ENCODE results near the gene CCR6.
A peak's percentile ranks its signal among the peaks of the same experiment; 100 is the strongest.
"Not testable (repeated sequence)": the region's sequence is repeated elsewhere in the genome, so short reads cannot be mapped to it uniquely, and the experiment has no call there.

The CCR6 gene

DNA sequence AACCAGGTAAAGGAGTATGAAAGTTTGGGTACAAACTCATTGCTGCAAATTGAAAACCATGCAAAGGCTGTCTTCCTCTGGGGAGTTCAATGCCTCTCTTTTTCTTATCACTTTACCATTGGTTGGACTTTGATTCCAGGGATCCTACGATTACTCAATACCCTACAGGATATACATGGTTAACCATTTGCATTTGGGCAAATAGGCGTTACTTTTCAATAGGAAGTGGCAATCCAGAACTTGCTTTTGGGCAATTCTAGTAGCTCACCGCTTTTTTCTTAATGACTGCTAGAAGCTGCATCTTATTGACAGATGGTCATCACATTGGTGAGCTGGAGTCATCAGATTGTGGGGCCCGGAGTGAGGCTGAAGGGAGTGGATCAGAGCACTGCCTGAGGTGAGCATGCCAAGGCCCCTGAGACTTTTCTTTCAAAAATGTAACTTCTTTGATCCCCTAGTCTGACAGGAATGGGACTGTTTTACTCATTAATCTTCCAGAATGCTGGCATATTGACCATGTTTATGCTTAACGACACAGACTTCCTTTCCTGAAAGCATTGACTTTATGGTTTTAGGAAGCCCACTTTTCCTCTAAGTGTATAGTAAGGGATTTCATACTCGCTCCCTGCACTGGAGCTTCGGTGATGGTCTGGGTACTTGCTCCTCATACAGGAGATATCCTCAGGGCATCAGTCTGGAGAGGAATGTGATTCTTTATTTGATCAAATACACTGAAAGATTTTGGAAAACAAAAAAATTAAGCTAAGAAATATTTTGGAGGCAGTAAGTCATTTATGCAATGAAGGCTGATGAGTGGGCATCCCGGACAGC, at the start of gene CCR6:
Gene CCR6, plus strand, starts transcription at position 270 of the 831 bp plus-strand sequence. CDS start 13,039 bp downstream, outside the sequence.
- DNase-seq = no peak

DNA sequence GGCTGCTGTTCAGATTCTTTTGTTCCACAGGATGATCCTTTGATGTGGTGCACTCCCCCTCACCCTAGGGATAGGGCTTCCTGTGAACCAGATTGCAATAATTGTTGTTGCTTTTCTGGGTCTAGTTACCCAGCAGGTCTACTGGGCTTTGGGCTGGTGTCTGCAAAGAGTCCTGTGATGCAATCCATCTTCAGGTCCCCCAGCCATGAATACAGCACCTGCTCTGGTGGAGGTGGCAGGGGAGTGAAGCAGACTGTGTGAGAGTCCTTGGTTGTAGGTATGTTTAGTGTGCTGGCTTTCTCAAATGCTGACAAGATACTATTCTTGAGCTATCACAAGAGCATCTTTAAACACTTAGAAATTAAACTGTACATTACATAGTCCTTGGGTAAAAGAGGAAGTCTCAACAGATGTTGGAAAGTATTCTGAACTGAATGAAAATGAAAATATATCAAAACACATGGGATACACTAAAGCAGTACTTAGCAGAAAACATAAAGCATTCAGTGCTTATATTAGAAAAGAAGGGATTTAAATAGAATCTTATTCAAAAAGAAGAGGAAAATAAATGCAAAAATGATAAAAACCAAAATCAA, 49.1 kb upstream of the CCR6 start:
- DNase-seq = no peak

DNA sequence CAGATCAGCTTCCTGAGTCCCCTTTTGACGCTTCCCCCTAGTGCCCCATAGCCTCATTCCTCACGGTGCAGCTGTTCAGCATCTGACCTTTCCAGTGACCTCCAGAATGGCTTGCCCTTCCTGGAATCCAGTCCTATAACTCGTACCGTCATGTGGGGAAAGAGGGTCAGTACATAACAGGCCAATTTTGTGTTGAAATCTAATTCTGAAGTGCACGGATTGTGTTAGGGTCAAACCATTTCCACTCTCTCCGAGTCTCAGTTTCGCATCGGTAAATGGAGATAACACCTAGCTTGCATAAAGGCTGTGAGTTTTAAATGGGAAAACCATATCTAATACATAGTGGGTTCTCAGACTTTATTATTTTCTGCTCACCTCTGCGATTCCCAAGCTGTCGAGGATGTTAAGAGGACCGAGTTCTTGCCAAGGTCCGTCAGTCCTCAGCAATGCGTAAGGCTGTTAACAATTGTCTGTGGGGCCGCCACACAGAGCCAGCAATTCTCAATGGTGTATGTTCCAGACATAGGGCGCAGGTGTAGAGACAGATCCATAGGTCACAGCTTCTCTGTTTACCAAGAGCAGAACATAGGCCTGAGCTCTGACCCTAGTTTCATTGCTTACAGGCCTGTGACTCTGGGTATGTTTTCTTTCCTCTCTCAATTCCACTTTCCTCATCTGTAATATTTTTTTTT, 45.5 kb upstream of the CCR6 start:
- no peak for DNase-seq

DNA sequence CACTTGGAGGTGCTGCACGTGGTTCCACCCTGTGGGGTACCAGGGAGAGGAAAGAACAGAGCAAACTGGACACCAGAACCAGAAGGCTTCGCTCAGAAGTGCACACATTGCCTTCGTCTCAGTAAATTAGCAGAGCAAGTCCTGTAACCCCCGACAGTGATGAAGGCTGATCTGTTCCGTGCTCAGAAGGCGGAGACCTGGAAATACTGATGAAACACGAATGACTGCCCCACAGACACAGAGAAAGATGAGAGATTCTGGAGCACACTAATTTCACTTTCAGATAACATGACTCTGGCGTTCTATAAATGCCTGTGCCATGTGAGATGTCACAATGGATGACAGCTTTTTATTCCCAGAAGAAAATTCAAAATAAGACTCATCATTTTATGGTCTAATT, 44.2 kb upstream of the CCR6 start:
- DNase-seq = no peak

DNA sequence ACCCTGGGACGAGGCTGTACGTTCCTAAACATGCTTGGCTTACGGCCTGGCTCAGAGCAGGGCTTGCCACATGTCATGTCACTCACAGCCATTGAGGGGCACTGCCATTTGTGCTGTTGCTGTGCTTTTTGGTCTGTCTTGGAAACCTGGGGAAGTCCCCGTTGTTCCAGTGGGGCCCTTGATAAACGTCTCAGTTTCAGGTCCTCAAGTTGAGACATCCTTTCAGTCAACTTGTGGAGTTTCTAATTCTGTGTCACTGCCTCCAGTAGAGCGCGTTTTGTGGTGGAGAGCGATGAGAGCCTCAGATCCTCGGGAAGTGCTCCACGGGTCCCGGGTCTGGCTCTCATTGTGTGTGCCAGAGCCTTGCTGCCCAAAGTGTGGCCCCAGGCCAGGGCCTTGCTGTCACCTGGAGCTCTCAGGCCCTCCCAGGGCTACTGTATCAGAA, 43.0 kb upstream of the CCR6 start:
- DNase-seq = no peak

DNA sequence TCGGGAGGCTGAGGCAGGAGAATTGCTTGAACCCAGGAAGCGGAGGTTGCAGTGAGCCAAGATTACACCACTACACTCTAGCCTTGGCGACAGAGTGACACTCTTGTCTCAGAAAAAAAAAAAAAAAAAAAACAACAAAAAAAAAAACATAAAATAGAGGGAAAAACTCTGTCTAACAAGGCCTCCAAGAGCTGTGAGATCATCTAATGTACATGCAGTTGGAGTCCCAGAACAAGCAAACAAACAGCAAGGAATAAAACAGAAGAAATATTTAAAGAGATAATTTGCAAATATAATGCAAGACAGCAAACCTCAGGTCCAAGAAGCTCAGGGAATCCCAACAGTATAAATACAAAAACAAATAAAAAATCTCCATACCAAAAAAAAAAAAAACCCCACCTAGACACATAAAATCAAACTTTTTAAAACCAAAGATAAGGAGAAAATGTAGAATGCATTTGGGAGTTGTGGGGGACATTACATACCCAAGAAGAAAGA, 35.0 kb upstream of the CCR6 start:
- DNase-seq = no peak

DNA sequence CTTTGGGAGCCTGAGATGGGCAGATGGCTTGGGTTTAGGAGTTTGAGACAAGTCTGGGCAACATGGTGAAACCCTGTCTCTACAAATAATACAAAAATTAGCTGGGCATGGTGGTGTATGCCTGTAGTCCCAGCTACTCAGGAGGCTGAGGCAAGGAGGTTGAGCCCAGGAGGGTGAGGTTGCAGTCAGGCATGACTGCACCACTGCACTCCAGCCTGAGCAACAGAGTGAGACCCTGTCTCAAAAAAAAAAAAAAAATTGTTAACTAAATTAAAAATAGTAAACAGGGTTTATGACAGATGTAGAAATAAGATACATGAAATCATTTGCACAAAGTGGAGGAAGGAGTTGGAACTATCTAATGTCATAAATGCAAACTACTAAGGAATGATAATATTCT, 34.2 kb upstream of the CCR6 start:
- DNase-seq = not testable (repeated sequence)

DNA sequence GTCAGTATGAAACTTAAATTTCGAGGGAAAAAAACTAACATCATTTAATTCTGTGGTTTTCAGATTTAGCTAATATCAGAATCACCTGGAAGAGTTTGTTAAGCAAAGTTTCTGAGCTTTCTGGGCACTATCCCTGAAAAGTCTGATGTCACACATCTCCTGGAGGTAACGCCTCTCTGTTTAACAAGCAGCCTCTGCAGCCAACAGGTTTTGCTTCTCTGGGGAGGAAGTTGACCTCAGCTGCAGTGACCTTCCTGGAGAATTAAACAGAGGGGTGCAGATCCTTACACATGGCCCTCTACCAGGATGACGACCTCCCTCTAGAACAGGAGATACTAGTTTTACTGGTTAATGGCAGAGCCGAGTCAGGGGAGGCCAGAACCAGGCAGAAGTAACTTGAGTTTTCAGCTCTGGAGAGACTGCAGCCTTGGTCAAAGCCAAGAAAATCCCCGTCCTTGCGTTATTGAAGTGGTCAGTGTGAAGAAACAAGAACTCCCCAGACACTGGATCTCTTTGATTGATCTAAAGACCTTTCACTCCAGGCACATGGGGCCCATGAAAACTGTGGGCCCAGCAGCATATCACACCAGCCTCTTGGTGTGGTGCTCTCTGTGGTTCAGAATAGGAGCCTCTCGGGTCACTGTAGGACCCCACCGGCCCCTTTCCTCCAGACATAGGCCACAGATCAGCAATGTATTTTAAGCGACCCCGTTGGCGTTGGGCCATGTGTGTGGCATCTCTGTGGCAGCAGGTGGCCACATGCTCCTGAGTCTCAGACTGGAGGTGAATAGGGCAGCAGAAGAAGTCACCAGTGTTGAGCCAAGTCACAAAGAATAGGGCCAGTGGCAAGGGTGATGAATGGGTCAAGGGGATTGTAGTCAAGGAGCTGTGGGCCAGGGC, 33.4 kb upstream of the CCR6 start:
- no peak for DNase-seq

DNA sequence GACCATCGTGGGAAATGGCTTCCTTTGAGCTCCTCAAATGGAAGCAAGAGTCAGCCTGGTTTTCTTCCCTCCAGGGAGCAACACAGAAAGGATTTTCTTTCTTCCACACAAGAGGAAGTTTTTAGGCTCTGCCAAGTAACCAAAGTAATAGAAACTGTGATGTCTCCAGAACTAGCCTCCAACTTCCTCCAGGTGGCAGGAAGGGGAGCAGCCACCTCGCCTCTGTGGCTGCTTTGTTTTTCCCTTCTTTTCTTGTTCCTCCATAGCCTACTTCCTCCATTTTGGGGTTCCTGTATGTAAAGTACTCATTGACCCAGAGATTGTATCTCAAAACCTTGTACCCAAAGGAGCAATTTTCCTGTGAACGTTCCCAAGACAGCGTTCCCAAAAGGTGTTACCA, 32.7 kb upstream of the CCR6 start:
- DNase-seq = no peak

DNA sequence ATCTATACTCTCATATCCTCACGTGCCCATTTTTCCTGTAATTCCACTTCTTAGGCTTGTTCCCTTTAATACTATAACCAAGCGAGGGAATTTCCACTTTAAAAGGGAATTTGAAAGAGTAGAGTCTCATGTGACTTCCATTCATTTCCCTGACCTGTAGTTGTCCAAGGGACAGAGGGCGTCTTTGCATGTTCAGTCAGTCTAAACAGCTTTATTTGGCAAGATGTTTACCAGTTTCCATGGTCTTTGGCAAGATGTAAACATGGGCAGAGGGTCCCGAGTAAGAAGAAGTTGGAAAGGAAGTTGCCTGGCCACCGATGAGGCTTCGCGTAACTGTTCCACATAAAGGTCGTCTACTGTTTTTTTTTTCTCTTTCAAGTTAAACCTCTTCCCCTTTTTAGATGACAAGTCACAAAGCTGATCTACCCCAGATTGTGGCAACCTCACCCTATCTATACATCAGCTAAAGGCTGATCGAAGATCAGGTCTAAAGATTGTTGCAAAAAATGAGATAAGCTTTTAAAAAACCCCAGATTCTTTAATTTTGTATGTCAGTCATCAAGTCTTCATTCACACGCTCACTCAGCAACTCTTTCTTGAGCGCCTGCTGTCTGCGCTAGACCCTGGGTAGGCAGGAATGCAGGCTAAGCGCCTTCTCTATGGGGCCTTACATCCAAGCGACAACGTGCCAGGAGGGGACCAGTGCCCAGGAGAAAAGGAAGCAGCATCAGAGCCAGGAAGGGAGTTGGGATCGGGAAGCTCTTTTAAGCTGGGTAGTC, 31.7 kb upstream of the CCR6 start:
- peak in 1 of 14 donors; percentile 32 for DNase-seq

DNA sequence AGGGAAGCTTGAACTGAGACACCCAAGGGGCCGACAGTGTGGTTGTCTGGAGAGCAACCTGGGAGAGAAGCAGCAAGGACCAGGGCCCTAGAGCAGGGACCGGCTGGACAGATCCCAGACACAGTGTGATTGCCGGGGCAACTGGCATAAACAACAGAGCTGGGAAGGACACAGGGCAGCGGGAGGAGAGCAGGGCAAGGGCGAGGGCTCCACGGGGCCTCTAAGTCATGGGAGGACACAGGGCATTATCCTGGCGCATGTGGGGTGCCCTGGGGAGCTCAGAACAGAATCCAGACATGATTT, 31.1 kb upstream of the CCR6 start:
- no peak for DNase-seq

DNA sequence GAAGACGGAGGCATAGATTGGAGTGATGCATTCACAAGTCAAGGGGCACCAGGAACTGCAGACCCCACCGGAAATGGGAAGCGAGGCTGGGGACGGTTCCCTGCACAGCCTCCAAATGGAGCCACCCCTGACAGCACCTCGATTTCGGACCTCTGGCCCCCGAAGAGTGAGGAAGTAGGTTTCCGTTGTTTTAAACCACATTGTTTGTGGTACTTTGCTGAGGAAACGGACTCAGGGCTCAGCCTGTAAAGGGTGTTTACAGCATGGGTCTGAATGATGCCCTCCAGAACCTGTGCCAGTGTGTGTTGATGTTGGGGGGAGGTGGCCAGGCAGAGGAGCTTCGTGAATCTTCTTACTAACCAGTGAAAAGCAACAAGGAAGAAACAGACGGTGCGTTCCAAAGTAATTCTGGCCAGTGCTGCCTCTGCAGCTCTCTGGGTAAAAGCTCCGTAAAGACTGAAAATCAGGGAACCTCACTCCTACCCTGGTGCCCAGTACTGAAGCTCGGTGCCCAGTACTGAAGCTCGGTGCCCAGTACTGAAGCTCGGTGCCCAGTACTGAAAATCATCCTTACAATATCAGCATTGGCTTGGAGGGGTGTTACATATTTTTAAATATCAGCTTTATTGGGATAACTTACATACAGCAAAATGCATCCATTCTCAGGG, 30.1 kb upstream of the CCR6 start:
- no peak for DNase-seq

DNA sequence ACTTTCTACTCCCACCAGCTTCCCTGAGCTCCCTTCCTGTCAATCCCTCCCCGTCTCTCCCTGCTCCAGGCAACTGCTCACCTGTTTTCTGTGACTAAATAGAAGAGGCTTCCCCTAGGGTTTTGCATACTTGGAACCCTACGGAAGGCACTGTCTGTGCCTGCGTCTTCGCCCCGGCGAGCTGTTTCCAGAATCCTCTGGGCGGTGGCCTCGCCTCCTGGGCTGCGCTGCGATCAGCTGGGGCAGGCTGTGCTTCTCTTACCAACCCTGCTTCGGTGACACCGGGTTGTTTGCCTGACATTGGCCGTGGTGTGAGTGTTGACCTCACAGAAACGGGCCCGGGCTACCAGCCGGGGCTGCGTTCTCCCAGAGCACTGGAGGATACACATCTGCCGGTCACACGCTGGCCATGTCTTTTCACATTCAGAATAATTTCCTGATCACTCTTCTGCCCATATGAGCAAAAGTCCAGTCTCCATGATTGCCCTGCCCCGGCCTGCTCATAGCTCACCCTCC, 29.4 kb upstream of the CCR6 start:
- no peak for DNase-seq

DNA sequence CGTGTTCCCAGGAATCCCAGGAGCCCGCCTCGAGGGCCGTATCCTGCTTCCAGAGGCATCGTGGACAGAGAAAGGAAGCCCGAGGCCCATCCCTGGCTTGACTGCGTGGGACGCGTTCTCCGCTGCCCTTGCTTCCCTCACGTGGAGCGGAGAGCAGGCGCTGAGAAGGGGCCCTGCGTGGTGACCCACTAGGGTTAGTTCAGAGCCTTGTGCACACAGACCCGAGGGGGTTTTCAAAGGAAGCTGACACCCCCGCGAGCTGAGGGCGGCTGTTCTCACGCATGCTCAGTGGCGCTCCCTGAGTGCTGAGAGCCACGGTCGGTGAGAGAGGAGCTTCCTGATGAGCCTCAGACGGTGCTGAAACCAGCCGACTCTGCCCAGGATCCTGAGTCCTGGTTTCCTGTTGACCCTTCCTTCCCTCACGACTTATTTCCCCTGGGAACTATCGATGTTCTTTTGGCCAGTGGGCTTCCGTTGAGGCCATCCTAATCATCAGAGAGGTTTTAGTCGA, 28.9 kb upstream of the CCR6 start:
- peak in 1 of 14 donors; percentile 29 for DNase-seq

DNA sequence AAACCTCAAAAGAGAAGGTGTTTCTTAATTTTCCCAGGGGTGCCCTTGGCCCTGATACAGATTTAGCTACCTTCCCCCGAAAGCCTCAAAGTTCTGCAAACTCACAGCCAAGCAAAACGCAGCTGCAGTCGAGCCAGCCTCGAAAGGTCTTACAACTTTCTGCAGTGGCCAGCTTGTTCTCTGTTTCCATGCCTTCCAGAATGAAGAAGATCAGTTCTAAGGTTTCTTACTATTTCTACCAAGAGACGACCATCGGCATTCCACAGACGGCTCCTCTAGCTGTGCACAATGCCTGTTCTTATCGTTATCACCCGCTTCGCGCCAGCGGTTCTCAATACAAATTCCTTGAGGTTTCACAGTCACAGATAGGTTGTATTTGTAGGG, 28.5 kb upstream of the CCR6 start:
- DNase-seq = no peak

DNA sequence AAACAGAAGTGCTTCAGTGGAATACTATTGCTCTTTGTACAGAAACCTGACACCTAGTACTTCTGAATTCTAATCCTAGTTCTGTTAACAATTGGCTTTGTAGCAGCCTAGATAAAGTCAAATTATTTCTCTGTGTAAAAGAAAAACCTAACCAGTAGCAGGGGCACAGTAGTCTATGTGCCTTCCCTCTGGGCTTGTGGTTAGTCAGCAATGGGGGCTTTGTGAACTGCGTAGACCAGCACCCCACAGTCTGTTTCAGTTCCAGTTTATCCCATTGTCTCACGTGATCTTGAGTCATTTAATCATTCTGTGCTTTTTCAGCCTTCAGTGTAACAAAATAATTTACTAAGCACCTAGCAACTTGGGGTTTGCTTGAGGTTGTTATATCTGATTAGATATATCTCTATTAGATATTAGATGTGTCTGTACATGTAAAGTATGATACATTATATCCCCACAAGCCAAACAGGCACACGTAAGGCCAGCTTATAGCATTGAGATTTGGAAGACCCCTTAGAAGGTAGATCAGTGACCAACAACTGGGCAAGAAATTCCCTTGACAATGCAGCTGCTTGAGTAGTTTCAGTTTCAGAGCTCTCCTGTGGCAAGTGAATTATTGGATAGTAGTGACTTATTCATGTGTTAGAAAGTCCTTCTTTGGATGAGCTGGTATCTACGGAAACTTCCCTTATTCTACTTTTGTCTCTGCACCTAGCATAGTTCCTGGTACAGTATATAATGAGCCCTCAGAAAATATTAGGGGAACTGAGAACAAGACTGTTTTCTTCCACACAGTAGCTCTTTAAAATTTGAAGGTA, 27.9 kb upstream of the CCR6 start:
- DNase-seq = no peak

DNA sequence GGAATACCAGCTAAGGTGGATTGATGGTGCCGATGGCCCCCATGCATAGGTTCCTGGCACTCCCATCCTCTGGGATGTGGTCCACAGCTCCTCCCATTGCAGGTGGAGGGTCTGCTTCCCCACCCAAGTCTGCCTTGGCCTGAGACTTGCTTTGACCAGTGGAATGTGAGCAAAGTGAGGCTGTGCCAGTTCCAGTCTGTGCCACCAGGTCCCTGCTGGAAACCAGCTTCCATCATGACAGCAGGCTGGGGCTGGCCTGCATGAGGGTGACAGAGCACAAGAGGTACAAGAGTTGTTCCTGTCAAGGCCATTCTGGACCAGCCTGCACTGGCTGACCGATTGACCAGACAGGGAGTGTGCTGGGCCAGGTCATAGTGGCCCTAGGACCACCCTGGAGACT, 27.0 kb upstream of the CCR6 start:
- DNase-seq = no peak

DNA sequence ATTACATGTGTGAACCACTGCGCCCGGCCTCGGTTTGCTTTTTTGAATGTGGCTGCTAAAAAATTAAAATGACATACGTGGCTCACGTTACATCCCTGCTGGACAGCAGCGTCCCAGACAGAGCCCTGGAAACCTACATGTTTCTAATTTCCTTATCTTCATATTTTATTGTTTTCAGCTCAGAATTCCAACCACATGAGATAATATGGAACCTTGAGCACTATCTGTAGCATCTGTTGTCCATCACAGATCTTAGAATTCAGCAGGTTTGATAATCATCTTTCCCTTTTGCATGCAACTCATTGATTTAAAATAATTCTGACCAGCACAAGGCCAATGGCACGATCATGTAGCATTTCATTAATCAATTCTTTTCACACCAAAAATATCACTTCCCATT, 25.9 kb upstream of the CCR6 start:
- no peak for DNase-seq

DNA sequence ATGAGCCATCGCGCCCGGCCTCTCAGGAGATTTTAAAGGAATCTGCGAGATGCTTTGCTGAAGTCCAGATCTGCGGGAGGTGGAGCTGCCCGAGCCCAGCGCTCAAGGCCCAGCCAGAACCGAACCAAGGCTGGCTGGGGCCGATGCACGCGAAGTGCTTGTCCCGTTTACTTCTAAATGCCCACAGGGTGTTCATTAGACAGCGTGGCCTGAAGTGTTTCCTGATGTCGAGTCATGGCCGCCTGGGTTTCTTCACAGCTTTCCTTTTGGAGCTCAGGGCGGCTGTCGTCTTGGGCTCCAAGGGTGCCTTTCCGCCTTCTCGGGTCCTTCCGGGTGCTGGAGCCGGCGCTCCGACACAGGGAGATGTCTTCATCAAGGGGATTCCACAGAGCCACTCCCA, 25.1 kb upstream of the CCR6 start:
- DNase-seq = no peak

DNA sequence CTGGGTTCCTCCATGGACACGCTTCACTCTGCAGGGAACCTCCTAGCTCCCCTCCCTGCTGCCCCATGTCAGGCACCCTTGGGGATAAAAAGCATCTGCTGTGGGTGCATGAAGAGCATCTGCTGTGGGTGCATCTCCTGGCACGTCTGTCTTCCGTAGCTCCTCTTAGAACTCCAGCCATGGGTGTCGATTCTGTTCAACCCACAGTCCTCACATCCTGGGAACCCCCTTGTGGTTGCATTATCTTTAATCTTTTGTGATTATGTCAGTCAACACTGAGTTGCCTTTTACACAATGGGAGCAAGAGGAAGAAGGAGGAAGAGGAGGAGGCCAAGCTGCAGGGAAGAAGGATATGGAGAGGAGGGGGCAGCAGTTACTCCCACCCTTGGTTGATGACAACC, 24.1 kb upstream of the CCR6 start:
- no peak for DNase-seq
